Subcutaneous adipose tissue (tissue), 4 donors: ENCODE data around the gene GCNA. TPM values are rescaled to one million over a fixed set of nuclear protein-coding genes. Genes with fewer than 3 reads are reported as not detected.

Experiments
- CTCF ChIP-seq: fragments of 450-650 bp; IDR thresholded peaks from one replicate; pipeline ENCODE4 v1.5.1; 2016; ENCODE audit warnings: low read depth, mild to moderate bottlenecking, control low read depth, antibody characterized with exemption, moderate library complexity
- total RNA-seq, 4 donors: library from RNA; depleted of rRNA; stranded (reverse); fragments of >200 nt; gene quantifications; one replicate each; pipeline ENCODE4 v1.1.0, GENCODE V29; 2016

The GCNA gene
- total RNA-seq, 4 donors from 2014 or later = 4.1 to 5.7 (median 5.1) TPM

- no peak for TF ChIP-seq CTCF
These were observed 29.3 kb downstream of the GCNA start for GRCh38 chrX:71607488-71607887.

- no peak for TF ChIP-seq CTCF
These were observed 31.0 kb downstream of the GCNA start for GRCh38 chrX:71609095-71609750.

- TF ChIP-seq CTCF = no peak
These were observed 34.0 kb downstream of the GCNA start for GRCh38 chrX:71612256-71612655.

GRCh38 chrX:71615056-71615455 is 36.8 kb downstream of the GCNA start:
- no peak for TF ChIP-seq CTCF

- TF ChIP-seq CTCF = no peak
These were observed 37.7 kb downstream of the GCNA start for GRCh38 chrX:71615954-71616353.

GRCh38 chrX:71616672-71617529 is 38.7 kb downstream of the GCNA start:
- no peak for TF ChIP-seq CTCF

GRCh38 chrX:71617742-71618141 is 39.5 kb downstream of the GCNA start:
- no peak for TF ChIP-seq CTCF
